WI38 (cell line): ENCODE data around the gene ITM2C.
A peak's percentile ranks its signal among the peaks of the same experiment; 100 is the strongest.

Experiments used
- H3K4me3 ChIP-seq: 2 replicates; pipeline ENCODE4 v1.5.1; 2011; ENCODE audit warnings: low read depth, mild to moderate bottlenecking, control low read depth, low read length
- CTCF ChIP-seq: IDR thresholded peaks from 2 replicates; pipeline ENCODE4 v1.5.1; 2012; ENCODE audit warnings: low read depth, mild to moderate bottlenecking, control low read depth, low read length

Gene ITM2C

GRCh38 chr2:230823264-230823964 is 41.3 kb upstream of the ITM2C start:
- no peak for TF ChIP-seq CTCF

GRCh38 chr2:230824406-230824978 is 40.2 kb upstream of the ITM2C start:
- TF ChIP-seq CTCF, result peak; percentile 39
- peak overlapping the region; percentile 46 for H3K4me3 ChIP-seq

More at GRCh38 chr2:230823264-230823964, 41.3 kb upstream of the ITM2C start:
- no peak overlapping the region for H3K4me3 ChIP-seq

DNA sequence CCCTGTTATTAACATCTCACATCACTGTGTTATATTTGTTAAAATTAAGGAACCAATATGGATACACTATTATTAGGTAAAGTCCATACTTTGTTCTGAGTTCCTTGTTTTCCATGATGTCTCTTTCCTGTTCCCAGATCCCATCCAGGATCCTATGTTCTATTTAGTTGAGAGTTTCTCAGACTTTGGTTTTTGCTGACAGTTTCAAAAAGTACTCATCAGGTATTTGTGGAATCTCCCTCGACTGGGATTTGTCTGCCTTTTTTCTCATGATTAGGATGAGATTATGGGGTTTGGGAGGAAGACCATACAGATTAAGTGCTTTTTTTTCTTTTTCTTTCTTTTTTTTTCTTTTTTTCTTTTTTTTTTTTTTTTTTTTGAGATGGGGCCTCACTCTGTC is 39.4 kb upstream of the ITM2C start:
- H3K4me3 ChIP-seq, result no peak overlapping the region
- TF ChIP-seq CTCF, result no peak

DNA sequence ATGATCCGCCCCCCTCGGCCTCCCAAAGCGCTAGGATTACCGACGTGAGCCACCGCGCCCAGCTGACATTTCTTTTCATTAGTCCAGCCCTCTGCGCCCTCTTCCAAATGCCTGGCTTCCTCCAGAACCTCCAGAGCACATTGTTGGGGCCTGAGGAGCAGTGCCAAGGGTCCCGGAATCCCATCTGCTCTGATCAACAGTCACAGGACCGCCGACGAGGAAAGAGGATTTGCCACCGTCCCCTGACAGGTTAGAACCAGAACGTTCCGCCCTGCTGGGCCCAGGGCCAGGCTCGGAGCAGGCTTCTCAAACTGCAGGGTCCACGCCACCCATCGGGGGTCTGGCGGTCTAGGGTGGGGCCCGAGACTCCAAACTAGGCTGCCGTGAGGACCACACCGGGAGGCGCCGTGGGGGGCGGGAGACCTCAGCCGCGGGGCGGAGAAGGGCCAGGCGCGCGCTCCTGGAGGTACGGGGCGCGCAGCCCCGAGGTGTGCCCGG is 36.9 kb upstream of the ITM2C start:
- H3K4me3 ChIP-seq, result no peak overlapping the region
- TF ChIP-seq CTCF, result no peak

GRCh38 chr2:230828272-230828961 is 36.3 kb upstream of the ITM2C start:
- H3K4me3 ChIP-seq, result no peak overlapping the region
- TF ChIP-seq CTCF, result no peak

DNA sequence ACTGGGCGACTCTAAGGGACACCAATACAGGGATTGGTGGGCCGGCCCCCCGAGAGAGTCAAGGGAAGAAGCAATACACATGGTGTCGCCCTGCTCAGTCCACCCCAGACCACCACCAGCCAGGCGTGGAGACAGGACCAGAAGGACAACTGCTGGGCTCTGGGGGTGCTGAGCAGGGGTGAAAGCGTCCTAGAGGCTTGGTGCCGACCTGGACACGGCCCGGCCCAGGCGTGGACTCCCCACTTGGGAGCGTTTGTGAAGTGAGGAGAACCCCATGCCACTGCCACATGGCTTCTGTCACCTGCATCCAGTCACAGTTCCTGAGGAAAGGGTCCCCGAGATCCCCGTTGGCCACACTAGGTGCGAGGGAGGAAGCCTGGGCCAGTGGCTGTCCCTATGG is 35.4 kb upstream of the ITM2C start:
- TF ChIP-seq CTCF, result no peak
- H3K4me3 ChIP-seq, result no peak overlapping the region

DNA sequence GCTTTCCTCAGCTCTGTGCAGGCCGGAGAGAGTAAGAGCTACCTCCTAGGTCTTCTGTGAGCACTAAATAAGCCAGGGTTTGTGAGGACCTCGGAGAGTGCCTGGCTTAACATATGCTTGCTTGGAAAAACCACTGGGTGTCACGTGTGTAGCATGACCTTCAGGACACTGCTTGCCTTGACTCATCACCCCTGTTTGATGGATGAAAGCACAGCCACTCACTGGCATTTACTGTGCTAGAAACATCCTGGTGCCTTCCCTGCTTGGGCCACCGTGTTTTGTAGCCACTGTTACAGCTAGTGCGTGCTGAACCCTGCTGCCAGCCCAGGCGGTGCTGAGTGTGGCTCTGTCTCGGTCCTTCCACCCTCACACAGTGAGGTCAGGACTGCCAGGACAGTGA is 34.8 kb upstream of the ITM2C start:
- TF ChIP-seq CTCF, result no peak
- no peak overlapping the region for H3K4me3 ChIP-seq
